ENCODE data around the gene EPHA3.

DNA sequence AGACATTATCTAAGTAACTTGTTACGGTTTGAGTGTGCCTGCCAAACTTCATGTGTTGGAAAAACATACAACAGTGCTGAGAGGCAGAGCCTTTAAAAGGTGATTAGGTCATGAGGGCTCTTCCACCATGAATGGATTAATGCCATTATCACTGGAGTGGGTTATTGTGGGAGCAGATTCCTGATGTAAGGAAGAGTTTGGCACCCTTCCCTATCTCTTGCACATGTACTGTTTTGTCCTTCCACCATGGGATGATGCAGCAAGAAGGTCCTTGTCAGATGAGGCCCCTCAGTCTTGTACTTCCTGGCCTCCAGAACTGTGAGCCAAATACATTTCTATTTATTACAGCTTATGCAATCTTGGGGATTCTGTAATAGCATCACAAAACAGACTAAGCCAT, 413.9 kb downstream of the EPHA3 start:
- TF ChIP-seq SREBF2 (IDR thresholded peaks at IDR 0.05) (no peak), EP300 (IDR thresholded peaks at IDR 0.05) (no peak)
- TF ChIP-seq, protein P1, sequence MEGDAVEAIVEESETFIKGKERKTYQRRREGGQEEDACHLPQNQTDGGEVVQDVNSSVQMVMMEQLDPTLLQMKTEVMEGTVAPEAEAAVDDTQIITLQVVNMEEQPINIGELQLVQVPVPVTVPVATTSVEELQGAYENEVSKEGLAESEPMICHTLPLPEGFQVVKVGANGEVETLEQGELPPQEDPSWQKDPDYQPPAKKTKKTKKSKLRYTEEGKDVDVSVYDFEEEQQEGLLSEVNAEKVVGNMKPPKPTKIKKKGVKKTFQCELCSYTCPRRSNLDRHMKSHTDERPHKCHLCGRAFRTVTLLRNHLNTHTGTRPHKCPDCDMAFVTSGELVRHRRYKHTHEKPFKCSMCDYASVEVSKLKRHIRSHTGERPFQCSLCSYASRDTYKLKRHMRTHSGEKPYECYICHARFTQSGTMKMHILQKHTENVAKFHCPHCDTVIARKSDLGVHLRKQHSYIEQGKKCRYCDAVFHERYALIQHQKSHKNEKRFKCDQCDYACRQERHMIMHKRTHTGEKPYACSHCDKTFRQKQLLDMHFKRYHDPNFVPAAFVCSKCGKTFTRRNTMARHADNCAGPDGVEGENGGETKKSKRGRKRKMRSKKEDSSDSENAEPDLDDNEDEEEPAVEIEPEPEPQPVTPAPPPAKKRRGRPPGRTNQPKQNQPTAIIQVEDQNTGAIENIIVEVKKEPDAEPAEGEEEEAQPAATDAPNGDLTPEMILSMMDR (IDR thresholded peaks at IDR 0.05), result no peak

All from A549 (cell line).